ENCODE results near the gene CACNA2D2. TPM values are rescaled to one million over a fixed set of nuclear protein-coding genes. Genes with fewer than 3 reads are reported as not detected.

The CACNA2D2 gene
- total and polyA plus RNA-seq, 2 donors (not counting 1 experiment from before 2014, with no cell fraction given): 0.06 TPM; not detected in 1

- Histone ChIP-seq H3K27ac (ENCODE audit: insufficient read depth, low read length) (no peak overlapping the region), H3K4me3 (replicated peaks in 1 of 4; ENCODE audit: control extremely low read depth in 1 of 4, insufficient read depth in 1 of 4, low read depth in 3 of 4, low read length in 4 of 4) (no peak overlapping the region), H3K9ac (ENCODE audit: insufficient read depth, low read length) (no peak overlapping the region), H3K9me3 (ENCODE audit: control insufficient read depth, insufficient read depth, low read depth, low read length) (no peaks in the 10 kb centered on the region), H4K20me1 (ENCODE audit: control insufficient read depth, extremely low read depth, insufficient read depth, low read length) (no peaks in the 10 kb centered on the region), H2AFZ (ENCODE audit: low read length) (no peak overlapping the region), H3K36me3 (ENCODE audit: control insufficient read depth, insufficient read depth, low read length) (no peaks in the 10 kb centered on the region), H3K4me2 (ENCODE audit: extremely low read depth, insufficient read depth, low read length) (no peak overlapping the region), H3K4me1 (ENCODE audit: control insufficient read depth, extremely low read depth, insufficient read depth, low read length) (no peaks in the 10 kb centered on the region), H3K27me3 (ENCODE audit: control insufficient read depth, insufficient read depth, low read length) (peaks cover 8% of the 10 kb centered on the region), H3K79me2 (ENCODE audit: control insufficient read depth, insufficient read depth, low read length) (no peaks in the 10 kb centered on the region)
- no peak for DNase-seq (ENCODE audit: low read depth in 2 of 2)
- TF ChIP-seq, protein P1, sequence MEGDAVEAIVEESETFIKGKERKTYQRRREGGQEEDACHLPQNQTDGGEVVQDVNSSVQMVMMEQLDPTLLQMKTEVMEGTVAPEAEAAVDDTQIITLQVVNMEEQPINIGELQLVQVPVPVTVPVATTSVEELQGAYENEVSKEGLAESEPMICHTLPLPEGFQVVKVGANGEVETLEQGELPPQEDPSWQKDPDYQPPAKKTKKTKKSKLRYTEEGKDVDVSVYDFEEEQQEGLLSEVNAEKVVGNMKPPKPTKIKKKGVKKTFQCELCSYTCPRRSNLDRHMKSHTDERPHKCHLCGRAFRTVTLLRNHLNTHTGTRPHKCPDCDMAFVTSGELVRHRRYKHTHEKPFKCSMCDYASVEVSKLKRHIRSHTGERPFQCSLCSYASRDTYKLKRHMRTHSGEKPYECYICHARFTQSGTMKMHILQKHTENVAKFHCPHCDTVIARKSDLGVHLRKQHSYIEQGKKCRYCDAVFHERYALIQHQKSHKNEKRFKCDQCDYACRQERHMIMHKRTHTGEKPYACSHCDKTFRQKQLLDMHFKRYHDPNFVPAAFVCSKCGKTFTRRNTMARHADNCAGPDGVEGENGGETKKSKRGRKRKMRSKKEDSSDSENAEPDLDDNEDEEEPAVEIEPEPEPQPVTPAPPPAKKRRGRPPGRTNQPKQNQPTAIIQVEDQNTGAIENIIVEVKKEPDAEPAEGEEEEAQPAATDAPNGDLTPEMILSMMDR (conservative IDR thresholded peaks at IDR 0.05 in 1 of 2, IDR thresholded peaks at IDR 0.05 in 1 of 2; ENCODE audit: low read depth in 1 of 2, low read length in 2 of 2): no peak
- TF ChIP-seq EZH2 (IDR thresholded peaks at IDR 0.05; ENCODE audit: low read length, missing control alignments): no peak
These were observed 8.7 kb upstream of the CACNA2D2 start for GRCh38 chr3:50512131-50512530.

GRCh38 chr3:50510325-50510724 lies 6.9 kb upstream of the CACNA2D2 start:
- H3K9me3 ChIP-seq (ENCODE audit: control insufficient read depth, insufficient read depth, low read depth, low read length): no peaks in the 10 kb centered on the region
- no peak for DNase-seq (ENCODE audit: low read depth in 2 of 2)
- no peak overlapping the region for H3K27ac ChIP-seq (ENCODE audit: insufficient read depth, low read length)
- H3K27me3 ChIP-seq (ENCODE audit: control insufficient read depth, insufficient read depth, low read length): peaks cover 8% of the 10 kb centered on the region
- H3K36me3 ChIP-seq (ENCODE audit: control insufficient read depth, insufficient read depth, low read length): no peaks in the 10 kb centered on the region
- H3K9ac ChIP-seq (ENCODE audit: insufficient read depth, low read length): no peak overlapping the region
- H3K4me3 ChIP-seq (replicated peaks in 1 of 4; ENCODE audit: control extremely low read depth in 1 of 4, insufficient read depth in 1 of 4, low read depth in 3 of 4, low read length in 4 of 4): no peak overlapping the region
- no peaks in the 10 kb centered on the region for H4K20me1 ChIP-seq (ENCODE audit: control insufficient read depth, extremely low read depth, insufficient read depth, low read length)
- H3K4me2 ChIP-seq (ENCODE audit: extremely low read depth, insufficient read depth, low read length): no peak overlapping the region
- no peaks in the 10 kb centered on the region for H3K4me1 ChIP-seq (ENCODE audit: control insufficient read depth, extremely low read depth, insufficient read depth, low read length)
- H2AFZ ChIP-seq (ENCODE audit: low read length): no peak overlapping the region
- no peaks in the 10 kb centered on the region for H3K79me2 ChIP-seq (ENCODE audit: control insufficient read depth, insufficient read depth, low read length)
- TF ChIP-seq EZH2 (IDR thresholded peaks at IDR 0.05; ENCODE audit: low read length, missing control alignments): no peak
- TF ChIP-seq, protein P1 (conservative IDR thresholded peaks at IDR 0.05 in 1 of 2, IDR thresholded peaks at IDR 0.05 in 1 of 2; ENCODE audit: low read depth in 1 of 2, low read length in 2 of 2): no peak

GRCh38 chr3:50509715-50510114 lies 6.3 kb upstream of the CACNA2D2 start:
- Histone ChIP-seq H2AFZ (ENCODE audit: low read length) (no peak overlapping the region), H3K27me3 (ENCODE audit: control insufficient read depth, insufficient read depth, low read length) (peaks cover 10% of the 10 kb centered on the region)
- DNase-seq (ENCODE audit: low read depth in 2 of 2): no peak

More at GRCh38 chr3:50509715-50510114, 6.3 kb upstream of the CACNA2D2 start:
- TF ChIP-seq EZH2 (IDR thresholded peaks at IDR 0.05; ENCODE audit: low read length, missing control alignments): no peak
- TF ChIP-seq, protein P1 (conservative IDR thresholded peaks at IDR 0.05 in 1 of 2, IDR thresholded peaks at IDR 0.05 in 1 of 2; ENCODE audit: low read depth in 1 of 2, low read length in 2 of 2): no peak
- H3K79me2 ChIP-seq (ENCODE audit: control insufficient read depth, insufficient read depth, low read length): no peaks in the 10 kb centered on the region
- no peaks in the 10 kb centered on the region for H3K4me1 ChIP-seq (ENCODE audit: control insufficient read depth, extremely low read depth, insufficient read depth, low read length)
- H3K4me3 ChIP-seq (replicated peaks in 1 of 4; ENCODE audit: control extremely low read depth in 1 of 4, insufficient read depth in 1 of 4, low read depth in 3 of 4, low read length in 4 of 4): no peak overlapping the region
- H3K9me3 ChIP-seq (ENCODE audit: control insufficient read depth, insufficient read depth, low read depth, low read length): no peaks in the 10 kb centered on the region
- no peaks in the 10 kb centered on the region for H3K36me3 ChIP-seq (ENCODE audit: control insufficient read depth, insufficient read depth, low read length)
- no peak overlapping the region for H3K27ac ChIP-seq (ENCODE audit: insufficient read depth, low read length)
- H4K20me1 ChIP-seq (ENCODE audit: control insufficient read depth, extremely low read depth, insufficient read depth, low read length): no peaks in the 10 kb centered on the region
- H3K9ac ChIP-seq (ENCODE audit: insufficient read depth, low read length): no peak overlapping the region
- no peak overlapping the region for H3K4me2 ChIP-seq (ENCODE audit: extremely low read depth, insufficient read depth, low read length)

Data from fibroblast of lung (primary cell).